ENCODE data around the gene LSM12.
"Not testable (repeated sequence)": the region's sequence is repeated elsewhere in the genome, so short reads cannot be mapped to it uniquely, and the experiment has no call there.

The LSM12 gene

GRCh38 chr17:44004761-44005526, 61.5 kb downstream of the LSM12 start:
- no peak for DNase-seq

- no peak for DNase-seq
Observed at GRCh38 chr17:44004077-44004760, 62.3 kb downstream of the LSM12 start, which contains the start of gene NAGS. TSS of gene NAGS (plus strand) at chr17:44004622. CDS start at chr17:44004664, 42 bp downstream.

DNA sequence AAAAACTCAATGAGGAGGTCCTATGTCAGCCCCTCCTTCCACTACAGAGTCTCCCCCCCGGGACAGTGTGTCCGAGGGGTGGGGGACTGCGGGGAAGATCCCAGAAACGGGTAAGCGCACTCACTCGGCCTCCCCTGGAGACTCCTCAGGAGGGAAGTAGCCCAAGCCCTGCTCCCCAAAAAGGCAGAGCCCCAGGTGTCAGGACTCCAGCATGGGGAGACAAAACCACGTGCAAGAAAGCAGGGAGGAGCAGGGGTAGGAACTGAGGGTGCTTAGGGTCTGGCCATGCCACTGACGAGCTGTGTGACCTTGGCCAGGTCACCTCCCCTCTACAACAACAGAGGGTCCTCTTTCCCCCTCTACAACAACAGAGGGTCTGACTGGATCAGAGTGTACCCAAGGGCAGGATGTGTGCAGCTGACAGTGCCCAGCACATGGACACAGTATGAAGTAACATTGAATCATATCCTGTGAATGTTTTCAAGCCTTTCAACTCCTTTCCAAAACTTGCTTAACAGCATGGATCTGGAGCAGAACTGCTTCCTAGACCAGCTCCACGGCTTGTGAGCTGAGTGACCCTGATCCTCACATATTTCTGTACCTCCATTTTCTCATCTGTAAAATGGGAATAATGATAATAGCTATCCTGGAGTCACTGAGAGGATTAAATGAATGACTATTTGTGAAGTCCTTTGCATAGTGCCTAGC, 64.2 kb downstream of the LSM12 start:
- DNase-seq: peak; percentile 41

DNA sequence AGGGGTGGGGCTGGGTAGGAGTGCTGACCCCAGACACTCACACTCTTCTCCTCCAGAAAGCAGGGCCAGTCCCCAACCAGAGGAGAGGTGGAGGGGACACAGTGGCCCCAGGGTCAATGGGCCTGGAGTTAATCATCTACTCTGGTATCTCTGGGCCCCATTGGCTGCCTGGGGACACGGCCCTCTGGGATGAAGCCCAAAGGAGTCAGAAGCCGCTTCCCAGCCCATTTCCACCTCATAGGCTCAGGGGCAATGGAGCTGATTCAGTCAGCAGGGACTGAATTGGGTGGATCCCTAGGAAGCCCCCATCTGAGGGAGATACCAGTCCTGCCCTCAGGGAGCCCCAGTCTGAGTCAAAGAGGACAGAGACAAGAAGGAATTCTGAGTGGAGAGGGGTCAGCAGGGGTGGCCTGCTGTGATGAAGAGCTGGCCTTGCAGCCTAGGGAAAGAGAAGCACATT, 65.0 kb downstream of the LSM12 start:
- DNase-seq: no peak

DNA sequence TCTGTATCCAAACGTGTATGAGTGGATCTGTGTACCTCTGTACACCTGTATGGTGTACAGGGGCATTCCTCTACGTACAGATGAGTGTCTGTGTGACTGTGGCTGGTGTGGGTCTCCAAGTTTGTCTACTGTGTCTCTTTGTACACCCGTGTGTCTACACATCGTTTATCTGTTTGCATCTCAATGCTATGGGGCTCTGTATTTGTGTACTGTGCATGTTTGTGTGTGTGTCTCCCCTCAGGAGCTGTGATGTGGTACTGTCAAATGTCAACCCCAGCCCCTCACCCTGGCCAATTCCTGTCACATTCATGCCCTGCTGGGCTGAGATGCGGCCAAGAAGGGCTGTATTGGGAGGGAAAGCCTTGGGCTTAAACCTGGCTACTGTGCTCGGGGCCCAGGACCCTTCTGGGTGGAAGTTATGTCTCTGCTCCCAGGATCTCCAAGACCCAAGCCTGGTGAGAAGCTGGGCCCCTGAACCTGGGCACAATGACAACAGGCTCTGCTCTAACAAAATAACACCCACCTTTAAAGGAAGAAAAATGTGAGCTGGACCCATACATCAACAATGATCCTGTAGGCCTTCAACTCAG, 65.5 kb downstream of the LSM12 start:
- no peak for DNase-seq

DNA sequence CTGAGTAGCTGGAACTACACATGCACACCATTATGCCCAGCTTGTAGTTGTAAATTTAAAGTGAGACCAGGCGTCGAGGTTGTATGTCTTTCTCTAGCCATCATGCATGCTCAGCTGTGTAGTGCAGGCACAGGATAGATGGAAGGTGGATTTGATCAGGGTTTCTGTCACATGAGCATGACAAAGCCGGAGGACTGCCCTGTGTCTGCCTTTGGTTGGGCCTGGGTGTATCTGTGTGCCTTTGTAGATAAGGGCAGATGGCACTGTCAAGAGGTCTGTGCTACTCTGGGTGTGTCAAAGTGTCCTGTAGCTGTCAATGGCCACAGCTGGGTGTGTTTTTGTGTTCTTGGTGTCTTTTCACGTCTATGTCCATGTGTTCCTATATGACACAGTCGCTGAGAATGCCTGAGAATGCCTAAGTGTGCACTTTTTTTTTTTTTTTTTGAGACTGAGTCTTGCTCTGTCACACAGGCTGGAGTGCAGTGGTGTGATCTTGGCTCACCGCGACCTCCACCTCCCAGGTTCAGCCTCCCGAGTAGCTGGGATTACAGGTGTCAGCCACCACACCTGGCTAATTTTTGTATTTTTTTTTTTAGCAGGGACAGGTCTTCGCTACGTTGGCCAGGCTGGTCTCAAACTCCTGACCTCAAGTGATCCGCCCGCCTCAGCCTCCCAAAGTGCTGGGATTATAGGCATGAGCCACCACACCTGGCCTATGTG, 66.2 kb downstream of the LSM12 start:
- DNase-seq: no peak

- DNase-seq: no peak
Observed at GRCh38 chr17:43999024-43999423, 67.4 kb downstream of the LSM12 start.

DNA sequence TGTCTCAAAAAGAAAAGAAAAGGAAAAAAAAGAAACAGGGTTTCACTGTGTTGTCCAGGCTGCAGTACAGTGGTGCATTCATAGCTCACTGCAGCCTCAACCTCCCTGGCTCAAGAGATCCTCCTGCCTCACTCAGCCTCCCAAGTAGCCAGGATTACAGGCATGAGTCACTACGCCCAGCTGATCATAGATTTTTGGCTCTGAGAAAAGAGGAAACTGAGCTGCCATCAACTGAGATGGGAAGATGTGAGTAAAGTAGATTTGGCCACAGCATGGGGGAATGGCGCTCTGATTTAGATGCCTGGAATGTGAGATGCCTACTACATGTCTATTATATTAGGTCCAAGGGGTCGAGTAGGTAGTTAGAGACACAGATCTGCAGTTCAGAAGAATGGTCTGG, 67.9 kb downstream of the LSM12 start:
- peak; percentile 64 for DNase-seq

GRCh38 chr17:43997180-43997579, 69.3 kb downstream of the LSM12 start:
- not testable (repeated sequence) for DNase-seq

DNA sequence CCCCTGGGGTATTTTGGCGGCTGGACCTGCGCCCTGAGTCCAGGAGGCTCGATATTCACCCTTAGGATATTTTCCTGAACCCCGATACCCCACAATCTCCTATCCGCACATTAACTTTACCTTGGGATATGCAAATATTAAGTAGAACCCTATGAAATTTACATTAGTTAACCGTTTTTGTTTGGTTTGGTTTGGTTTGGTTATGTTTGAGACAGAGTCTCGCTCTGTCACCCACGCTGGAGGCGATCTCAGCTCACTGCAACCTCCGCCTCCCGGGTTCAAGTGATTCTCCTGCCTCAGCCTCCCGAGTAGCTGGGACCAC, 71.4 kb downstream of the LSM12 start:
- no peak for DNase-seq

DNA sequence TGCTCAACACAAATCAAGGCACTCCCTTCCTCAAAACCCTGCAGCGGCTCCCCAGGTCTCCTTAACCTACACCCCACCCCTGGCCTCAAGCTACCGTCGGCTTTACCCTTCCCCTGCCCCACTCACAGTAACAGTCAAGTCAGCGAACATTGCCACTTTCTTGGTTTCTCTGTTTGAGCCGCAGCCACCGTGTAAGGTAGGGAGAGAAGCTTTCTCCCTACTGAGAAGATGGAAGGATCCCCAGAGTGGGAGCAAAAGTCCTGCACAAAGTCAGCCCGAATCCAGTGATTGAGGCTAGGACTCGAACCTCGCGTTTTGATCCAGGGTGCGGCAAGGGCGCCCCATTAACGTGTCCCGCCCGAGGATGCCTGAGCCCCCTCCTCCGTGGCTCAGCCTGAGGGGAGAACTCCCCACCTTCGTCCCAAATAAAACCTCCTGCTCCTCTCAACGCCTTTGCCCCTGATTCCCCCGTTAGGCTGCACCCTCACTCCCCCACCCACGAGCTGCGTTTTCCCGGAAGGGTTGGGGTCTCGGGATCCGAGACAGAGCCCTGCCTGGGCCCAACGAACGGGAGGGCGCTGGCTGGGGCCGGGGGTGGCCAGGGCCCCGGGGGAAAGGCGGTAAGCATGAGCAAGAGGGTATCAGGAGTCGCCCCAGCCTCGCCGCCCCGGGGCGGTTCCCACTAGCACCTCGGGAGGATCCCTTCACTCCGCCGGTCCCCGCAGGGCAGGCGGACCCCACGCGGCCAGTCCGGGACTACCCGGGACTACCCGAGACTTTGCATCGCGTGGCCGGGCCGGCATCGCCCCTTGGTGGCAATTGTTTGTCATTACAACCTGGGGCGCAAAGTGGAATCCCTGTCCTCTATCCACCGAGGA, 72.0 kb downstream of the LSM12 start:
- peak; percentile 76 for DNase-seq

DNA sequence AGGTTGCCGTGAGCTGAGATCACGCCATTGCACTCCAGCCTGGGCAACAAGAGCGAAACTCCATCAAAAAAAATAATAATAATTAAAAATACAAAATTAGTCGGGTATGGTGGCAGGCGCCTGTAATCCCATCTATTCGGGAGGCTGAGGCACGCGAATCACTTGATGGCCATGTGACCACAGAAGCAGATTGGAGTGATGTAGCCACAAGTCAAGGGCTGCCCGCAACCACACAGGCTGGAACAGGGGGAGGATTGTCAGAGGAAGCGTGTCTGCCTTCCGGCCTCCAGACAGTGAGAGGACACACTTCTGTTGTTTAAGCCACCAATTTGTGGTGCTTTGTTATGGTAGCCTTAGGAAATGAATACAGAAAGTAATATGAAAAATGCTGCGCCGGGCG, 73.8 kb downstream of the LSM12 start:
- DNase-seq: no peak

GRCh38 chr17:43988301-43988700, 78.2 kb downstream of the LSM12 start:
- no peak for DNase-seq

GRCh38 chr17:43987131-43988021, 79.1 kb downstream of the LSM12 start:
- no peak for DNase-seq

DNA sequence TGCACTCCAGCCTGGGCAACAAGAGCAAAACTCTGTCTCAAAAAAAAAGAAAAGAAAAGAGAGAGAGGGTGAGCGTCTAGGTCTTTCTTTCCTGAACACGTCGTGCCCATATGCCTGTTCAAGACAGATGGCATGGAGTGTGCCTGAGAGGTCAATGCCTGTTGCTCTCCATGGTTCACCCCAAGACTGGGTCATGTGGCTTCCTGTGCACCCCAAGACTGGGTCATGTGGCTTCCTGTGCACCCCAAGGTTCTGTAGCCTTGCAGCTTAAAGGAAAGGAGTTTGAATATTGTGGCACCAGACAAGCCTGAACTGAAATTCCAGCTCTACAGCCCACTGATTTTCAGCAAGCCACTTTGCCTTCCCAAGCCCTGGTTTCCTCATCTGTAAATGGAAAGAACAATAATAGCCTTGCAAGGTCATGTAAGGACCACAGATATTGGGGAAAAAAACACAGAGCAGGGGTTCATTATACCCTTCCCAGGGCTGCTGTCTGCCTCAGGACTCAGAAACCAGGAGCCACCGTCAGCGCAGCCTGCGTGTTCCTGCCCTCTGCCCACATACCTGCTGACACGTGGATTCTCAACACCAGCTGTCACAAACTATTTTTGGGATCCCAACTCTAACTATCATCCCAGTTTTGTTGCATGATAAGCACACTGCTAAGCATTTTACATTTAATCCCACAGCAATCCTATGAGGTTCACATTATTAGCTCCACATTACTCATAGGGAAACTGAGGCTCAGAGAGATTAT, 80.1 kb downstream of the LSM12 start:
- no peak for DNase-seq

GRCh38 chr17:43984521-43984920, 82.0 kb downstream of the LSM12 start:
- no peak for DNase-seq

Measured in suppressor macrophage treated with lipopolysaccharide for 4 hours (primary cell).